A673 (cell line): ENCODE measurements around the gene TMX3.

ENCODE experiments used
- EZH2 ChIP-seq: fragments of 200-600 bp; sonication (generic); IDR thresholded peaks from 2 replicates; pipeline ENCODE4 v1.6.1; 2017; ENCODE audit warnings: borderline replicate concordance, low read depth, mild to moderate bottlenecking, mixed read lengths, antibody characterized with exemption, low read length; ENCODE audit not compliant: poor library complexity, severe bottlenecking
- TF ChIP-seq, protein P1 (sequence below): fragments of 300-800, 200-600 bp; sonication (generic); conservative IDR thresholded peaks from 2 replicates; pipeline ENCODE4 v1.5.1; 2017; ENCODE audit warnings: low read depth, mild to moderate bottlenecking, antibody characterized with exemption, low read length, moderate library complexity, mixed read lengths

DNA sequence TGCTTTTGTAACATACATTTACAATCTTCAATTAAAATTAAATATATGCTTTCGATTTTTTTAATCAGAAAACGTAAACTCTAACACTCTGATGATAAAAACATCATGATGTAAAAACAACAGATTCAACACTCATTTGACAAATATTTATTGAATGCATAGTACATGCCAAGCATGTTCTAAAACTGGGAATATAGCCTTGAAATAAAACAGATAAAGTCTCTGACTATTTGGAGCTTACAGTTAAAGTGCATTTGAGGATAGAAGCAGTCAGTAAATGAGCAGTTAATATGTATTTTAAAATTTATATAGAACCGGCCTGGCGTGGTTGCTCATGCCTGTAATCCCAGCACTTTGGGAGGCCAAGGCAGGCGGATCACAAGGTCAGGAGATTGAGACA, 47.8 kb downstream of the TMX3 start:
- TF ChIP-seq, protein P1, sequence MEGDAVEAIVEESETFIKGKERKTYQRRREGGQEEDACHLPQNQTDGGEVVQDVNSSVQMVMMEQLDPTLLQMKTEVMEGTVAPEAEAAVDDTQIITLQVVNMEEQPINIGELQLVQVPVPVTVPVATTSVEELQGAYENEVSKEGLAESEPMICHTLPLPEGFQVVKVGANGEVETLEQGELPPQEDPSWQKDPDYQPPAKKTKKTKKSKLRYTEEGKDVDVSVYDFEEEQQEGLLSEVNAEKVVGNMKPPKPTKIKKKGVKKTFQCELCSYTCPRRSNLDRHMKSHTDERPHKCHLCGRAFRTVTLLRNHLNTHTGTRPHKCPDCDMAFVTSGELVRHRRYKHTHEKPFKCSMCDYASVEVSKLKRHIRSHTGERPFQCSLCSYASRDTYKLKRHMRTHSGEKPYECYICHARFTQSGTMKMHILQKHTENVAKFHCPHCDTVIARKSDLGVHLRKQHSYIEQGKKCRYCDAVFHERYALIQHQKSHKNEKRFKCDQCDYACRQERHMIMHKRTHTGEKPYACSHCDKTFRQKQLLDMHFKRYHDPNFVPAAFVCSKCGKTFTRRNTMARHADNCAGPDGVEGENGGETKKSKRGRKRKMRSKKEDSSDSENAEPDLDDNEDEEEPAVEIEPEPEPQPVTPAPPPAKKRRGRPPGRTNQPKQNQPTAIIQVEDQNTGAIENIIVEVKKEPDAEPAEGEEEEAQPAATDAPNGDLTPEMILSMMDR = no peak
- TF ChIP-seq EZH2 = no peak
